HG03103 (cell line): ENCODE data around the gene ECSCR.
"Not testable (repeated sequence)": the region's sequence is repeated elsewhere in the genome, so short reads cannot be mapped to it uniquely, and the experiment has no call there.

ENCODE experiments used
- ATAC-seq: cut with Tn5 transposase; IDR thresholded peaks from one replicate; pipeline ENCODE4 v1.9.1; 2021; ENCODE audit warnings: low read depth; ENCODE audit not compliant: unreplicated experiment

ECSCR gene

DNA sequence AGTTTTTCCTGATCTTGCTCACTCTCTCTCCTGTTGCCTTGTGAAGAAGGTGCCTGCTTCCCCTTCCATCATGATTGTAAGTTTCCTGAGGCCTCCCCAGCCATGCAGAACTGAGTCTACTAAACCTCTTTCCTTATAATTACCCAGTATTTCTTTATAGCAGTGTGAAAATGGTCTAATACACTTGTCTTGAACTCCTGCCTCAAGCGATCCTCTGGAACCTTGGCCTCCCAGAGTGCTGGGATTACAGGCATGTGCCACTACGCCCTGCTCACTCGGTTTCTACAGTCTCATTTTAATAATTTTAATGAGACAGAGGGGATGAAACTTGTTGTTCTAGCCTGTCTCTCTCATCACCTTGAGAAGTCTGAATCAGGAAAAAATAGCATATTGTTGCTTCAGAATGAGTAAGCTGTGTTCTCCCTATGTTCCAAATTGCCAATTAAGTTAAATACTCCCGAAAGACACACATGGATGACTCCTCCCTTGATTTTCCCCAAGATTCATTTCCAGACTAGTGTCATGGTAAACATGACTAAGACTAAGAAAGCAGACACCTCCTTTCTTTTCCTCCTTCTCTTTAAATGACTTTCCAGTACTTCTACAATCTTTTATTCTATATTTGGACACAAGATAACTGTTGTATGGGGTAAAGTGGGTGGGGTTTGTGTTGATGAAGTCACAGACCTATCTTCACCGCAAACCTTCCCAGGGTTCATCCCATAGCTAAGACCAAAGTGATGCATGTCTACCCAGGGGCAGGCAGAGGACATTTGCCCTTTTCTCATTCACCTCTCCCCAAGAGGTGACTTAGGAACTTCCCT, 15.4 kb downstream of the ECSCR start:
- ATAC-seq: no peak

DNA sequence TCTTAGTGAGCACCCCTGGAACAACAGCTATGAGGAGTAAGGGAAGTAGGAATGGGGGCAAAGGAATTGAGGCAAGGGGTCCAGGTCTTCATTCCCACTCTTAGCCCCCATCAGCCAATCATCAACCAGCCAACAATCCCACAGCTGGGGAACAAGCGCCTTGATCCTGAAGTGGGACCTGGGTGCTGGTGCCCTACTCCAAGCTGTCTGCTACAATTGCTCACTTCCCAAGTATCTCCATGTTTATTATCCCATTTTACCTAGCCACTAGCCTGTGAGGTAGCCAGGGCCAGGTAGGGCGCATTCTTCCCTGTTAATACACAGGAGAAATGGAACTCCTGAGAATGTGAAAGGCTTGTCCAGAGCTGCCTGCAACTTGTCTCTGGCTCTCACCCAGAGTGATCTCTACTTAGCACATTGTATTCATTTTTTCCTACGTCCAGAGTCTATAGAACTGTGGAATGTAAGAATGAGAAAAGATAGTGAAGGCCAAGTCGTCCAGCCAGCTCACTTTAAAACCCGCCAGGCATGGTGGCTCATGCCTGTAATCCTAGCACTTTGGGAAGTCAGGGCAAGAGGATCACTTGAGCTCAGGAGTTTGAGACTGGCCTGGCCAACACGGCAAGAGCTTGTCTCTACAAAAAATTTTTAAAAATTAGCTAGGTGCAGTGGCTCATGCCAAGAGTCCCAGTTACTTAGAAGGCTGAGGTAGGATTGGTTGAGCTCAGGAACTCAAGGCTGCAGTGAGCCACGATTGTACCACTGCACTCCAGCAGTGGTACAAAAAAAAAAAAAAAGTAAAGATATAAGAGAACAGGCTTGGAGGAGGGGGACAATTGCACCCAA, 17.0 kb downstream of the ECSCR start:
- ATAC-seq: no peak

DNA sequence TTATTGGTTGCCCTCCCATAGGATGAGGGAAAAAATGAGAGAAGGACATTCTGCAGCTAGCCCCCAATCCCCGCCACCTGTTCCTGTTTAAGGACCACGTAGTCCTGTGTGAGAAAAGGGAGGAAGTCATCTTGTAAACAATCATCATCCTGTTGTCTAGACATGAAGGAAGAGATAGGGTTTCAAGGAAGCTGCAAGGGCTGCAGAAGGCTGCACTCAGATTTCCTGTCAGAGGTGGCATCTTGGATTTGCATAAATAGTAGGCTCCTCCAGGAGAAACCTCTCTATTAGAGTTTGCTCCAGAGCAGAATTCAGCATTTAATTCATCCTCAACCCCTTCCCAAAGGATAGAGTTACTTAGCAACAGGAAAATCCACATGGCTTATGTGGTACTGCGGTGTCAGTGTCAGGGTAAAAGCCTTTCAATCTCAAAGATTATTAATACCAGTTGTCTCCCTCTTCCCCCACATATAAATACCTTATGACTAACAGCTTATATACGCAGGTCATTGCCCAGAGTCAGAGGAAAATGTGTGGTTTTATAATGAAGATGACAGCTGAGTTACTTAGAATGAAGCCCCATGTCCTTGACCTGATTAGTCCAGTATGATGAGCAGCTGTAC, 18.6 kb downstream of the ECSCR start:
- ATAC-seq: no peak

DNA sequence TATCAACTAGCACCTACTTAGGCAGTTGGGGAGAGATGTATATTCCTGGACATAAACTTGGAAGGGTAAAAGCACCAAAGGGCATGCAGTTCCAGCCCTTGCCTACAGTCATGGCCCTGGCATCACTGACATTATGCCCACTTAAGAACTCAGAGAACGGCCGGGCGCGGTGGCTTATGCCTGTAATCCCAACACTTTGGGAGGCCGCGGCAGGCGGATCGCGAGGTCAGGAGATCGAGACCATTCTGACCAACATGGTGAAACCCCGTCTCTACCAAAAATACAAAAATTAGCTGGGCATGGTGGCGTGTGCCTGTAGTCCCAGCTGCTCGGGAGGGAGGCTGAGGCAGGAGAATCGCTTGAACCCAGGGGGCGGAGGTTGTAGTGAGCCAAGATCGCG, 22.1 kb downstream of the ECSCR start:
- not testable (repeated sequence) for ATAC-seq

DNA sequence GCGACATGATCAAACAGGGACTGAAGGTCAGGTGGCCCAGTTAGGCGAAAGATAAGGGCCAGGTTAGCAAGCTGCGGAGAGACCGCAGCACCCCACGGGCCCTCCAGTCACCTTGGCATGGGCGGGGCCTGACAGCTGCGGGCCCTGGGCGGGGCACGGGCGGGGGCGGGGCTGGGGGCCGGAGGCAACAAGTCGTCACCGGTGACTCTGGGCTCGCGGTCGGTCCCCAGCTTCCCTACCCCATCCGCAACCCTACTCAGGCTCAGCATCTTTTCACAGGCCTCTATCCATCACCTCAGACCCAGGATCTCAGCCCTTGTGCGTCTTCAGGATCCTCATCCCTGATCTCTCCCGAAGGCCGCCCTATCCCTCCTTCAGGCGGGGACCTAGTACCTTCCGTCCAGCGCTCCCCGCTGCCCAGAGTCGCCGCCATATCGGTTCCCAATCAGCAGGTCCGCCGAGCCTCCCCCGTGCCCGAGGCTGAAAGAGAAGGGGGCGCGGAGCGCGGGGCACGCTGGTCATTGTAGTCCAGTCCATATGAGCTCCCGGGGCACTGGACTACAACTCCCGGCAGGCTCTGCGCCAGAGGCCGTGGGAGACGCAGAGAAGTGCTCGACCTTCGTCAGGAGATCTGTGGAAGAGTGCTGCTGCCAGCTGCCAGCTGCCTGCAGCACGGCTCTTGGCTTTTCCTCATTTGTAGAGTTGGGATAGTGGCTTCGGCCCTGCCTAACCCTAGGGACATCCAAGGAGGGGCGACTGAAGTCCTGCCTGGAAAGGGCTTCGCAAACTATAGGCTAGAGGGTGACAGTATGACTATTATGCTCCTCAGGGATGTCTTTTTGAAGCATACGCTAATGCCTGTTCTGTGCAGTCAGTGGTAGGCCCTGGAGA, 23.3 kb downstream of the ECSCR start, which contains the start of gene DNAJC18:
DNAJC18 (minus strand) TSS at position 513 of the 891 bp plus-strand sequence; CDS start at position 433, 80 bp downstream.
- peak; percentile 89 for ATAC-seq

DNA sequence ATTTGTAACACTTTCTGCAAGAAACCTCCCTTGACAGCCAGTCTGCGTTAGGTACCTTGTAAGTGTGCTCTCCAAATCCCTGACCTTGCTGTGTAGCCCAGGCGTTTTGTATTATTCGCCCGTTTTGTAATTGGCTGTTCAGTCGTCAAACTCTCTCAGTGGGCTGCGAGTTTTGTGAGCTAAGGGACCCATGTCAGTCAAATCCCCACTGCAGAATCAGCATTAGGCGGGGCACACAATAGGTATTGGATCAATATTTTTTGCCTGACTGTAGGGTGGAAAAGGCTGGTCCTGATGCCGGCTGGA, 23.9 kb downstream of the ECSCR start:
- no peak for ATAC-seq

DNA sequence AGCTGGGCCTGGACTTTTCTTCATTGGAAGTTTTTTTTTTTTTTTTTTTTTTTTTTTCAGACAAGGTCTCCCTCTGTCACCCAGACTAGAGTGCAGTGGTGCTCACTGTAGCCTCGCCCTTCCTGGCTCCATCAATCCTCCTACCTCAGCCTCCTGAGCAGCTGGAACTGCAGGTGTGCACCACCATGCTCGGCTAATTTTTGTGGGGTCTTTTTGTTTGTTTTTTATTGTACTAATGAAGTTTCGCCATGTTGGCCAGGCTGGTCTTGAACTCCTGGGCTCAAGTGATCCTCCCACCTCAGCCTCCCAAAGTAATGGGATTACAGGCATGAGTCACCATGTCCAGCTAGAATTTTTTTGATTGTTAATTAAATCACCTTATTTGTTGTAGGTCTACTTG, 26.9 kb downstream of the ECSCR start:
- ATAC-seq: no peak

DNA sequence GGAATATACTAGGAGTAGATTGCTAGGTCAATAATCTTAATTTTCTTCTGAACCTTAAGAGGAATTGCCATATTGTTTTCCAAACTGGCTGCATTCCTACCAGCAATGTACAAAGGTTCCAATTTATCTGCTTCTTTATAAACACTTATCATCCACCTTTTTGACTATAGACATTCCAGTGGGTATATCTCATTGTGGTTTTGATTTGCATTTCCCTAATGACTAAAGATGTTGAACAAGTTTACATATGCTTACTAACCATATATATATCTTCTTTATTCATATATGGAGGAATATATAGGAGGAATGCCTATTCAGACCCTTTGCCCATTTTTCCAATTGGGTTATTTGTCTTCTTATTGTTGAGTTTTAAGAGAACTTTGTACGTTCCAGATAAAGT, 30.8 kb downstream of the ECSCR start:
- ATAC-seq: no peak

DNA sequence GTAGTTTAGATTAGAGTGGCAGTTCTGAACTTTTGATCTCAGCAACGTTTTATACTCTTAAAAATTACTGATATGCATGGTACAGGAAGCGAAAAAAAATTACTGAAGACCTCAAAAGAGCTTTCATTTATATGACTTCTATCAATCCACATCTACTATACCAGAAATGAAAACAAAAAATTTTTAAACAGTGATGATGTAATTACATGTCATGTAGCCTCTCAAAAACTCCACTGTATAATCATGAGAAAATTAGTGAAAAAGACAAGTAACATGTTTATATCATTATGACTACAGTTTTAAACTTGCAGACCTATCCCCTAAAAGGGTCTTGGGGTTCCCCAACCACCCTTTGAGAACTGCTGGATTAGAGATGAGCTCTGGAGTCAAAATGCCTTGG, 32.5 kb downstream of the ECSCR start:
- no peak for ATAC-seq

DNA sequence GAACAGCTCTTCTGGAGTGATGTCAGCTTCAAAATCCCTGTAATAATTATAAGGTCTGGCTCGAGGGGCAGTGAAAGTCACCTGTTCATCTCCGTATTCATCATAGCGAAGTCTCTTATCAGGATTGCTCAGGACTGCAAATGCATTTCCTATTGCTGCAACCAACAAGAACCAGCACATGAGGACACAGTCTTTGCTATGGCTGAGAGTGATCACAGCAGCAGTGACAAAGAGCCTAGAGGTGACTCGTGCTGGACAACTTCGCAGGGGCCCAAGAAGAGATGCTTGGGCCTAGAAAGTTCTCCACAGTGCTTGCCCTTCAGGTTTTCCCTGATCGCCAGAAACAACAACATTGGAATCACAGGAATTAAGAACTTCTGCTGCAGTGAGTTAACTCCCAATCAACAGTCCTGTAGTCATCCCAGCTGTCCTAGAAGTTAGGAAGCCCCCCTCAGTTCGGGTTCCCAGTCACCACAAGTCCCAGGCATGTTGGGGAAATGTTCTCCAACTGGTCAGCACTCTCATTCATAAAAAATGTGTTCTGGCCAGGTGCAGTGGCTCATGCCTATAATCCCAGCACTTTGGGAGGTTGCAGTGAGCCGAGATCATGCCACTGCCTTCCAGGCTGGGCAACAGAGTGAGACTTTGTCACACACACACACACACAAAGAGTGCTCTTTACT, 36.2 kb downstream of the ECSCR start:
- ATAC-seq: no peak

DNA sequence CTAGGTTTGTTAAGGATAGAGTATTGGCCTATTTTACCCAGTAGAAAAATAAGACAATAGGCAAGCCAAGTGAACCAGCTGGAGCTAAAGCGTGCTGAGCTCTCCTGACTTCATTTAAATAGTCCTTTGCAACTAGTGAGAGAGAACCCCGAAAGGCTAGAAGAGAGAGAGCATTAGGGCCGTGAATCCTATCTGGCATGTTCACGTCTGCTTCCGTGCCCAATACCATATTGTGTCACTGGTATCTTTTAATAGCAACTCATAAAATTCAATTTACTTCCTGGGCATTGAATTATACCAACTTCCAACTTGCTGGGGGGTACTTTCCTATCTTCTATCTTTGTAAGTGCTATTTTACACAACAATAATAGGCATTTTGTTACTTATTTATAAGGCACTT, 37.0 kb downstream of the ECSCR start:
- no peak for ATAC-seq

DNA sequence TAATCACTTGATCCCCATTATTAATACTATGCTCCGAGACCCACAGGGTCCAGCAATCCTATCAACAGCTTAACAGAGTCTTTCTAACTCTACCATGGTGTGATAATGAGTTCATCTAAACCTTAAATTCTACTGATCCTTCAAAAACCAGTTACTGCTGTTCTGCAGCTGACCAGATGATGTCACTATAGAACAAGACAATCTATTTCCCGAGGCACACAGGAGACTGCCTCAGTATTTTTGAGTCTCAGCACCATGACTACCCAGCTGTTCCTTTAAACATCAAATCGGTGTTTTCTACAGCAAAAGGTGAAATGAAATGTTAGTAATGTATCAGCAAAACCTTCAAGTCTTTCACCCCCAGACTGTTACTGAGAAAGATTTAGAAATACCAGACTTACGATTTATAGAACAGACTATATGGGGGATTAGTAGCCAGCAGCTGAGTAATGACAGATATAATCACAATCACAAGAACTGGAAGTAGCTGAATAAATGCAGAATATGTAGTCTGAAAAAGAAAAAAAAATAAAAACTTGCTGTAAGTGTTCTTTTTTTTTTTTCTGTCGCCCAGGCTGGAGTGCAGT, 40.1 kb downstream of the ECSCR start:
- peak; percentile 54 for ATAC-seq

DNA sequence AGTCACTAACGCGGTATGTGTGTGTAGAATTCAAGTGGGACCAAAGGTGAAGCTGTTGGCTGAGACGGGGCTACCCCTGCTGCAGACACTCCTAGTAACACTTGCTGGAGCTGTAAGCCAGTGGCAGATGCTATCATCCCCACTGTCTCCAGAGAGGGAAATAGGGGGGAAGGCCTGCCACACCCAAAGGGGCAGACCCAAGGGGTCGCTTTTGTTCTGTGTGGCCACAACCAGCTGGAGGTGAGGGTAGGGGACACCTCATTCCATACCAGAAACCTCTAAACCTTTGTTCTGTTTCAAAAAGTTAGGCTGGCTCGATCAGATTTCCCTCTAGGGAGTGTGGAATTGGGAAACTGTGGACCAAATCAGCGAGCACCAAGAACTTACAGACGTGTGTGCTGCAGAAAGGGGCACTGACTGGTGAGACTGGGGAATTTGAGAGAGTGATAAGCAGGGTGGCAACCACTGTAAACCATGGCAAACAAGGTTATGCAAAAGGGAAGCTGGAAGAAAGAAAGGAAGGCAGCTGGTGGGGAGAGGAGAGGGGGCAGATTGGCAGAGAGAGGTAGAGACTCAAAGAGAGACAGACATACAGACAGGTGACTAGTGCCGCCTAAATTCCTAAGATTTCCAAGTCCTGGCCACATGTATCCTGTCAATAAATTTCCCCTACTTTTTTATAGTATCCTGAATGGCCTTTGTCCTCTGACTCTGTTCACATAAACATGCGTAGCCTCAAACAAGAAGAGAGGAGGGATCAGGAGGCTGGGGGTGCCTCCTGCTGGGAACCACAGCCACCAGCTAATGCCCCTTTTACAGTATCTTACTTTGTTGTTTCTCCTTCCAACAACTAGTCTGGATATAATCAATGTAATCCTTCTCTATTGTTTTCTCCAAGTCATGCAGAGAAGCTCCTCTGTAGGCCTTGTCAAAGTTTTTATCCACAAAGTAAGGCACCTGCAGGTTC, 43.0 kb downstream of the ECSCR start:
- ATAC-seq: no peak

DNA sequence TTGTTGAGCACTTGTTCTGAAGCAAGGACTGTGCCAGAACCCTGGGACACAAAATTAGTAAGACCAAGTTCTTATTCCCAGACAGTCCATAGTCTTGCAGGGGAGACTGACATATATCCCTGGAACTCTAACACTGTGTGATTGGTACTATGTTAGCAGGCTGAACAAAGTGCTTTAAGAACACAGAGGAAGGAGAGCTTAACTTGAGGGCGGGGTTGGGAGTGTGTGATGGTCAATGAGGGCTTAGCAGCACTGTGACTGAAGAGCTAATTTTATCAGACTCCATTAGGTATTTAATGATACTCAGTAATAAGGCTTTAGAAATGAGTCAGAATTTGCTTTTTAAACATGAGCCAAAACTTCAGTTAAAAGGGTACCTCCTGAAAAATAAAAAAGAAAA, 43.8 kb downstream of the ECSCR start:
- ATAC-seq: no peak

DNA sequence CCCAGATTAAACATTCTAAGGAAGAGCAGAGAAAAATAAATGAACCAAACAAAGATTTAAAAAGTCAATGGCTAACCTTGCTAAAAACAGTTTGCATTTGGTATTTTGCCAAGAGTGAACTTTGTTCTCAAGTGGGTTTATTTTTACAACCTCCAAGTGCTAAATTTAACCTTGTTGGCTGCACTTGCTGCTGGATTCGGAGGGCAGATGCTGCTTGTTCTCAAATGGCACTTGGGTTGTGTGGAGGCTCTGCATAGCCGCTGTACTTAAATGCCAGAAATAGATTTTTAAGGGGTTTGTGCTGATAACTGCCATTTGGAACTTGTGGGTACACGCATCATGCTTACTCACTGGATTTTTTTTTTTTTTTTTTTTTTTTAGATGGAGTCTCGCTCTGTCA, 45.3 kb downstream of the ECSCR start:
- no peak for ATAC-seq

DNA sequence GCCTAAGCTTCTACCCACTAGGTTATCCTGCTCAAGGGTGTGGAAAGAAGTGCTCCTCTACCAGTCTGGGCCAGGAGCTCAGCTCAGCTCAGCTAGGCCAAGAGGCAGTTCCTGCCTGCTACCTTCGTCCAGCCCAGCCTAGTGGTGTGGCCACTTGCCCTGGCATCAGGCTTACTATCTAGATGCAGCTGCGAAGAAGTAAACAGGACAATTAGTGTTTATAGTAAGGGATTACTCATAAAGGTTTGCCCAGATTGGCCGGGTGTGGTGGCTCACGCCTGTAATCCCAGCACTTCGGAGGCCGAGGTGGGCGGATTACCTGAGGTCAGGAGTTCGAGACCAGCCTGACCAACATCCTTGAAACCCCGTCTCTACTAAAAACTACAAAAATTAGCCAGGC, 45.9 kb downstream of the ECSCR start:
- ATAC-seq: no peak

DNA sequence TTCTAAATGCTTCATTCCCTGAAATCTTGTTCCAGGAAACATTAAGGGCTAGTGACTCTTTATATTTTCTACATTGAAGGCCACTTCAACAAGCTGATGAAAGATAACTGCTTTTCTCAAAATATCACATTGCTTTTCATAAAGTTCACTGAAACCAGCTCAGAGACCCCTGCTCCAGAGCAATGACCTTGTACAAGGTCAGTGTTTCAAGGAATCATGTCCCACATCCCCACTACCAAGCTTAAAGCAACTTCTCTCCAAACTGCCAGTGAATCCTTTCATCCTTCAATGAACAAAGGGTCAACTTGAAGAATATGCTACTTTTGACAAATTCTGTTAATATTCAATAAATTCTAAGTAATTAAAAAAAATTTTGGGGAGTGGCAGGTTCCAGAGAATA, 46.7 kb downstream of the ECSCR start:
- ATAC-seq: no peak

DNA sequence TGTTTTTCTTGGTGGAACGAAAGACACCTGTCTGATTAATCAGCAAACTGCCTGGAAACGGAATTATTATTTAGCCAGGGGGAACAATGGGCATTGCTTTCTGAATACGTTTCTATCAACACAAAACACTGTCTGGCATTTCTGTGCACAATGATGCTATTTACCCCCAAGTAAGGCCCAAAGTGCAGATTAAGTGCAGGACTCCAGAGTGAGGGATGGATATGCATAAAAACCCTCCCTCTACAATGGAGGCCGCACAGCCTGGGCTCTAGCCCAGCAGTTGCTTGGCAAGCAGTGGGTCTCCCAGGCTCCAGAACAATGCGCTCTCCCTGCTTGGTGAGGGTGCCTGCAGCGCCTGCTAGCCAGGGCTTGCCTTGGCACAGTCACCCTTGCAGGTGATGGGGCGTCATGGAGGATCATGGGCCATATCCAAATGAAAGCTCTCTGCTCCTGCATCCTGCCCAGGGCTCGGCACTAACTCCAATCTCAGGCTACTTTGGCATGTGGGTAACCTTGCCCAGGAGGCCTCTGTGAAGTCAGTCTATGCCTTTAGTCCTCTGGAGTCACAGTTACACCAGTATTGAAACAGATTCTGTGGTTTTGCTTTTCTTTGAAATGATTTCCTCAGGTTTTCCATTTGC, 47.2 kb downstream of the ECSCR start:
- no peak for ATAC-seq
